ENCODE measurements around the gene PTPRT. TPM values are rescaled to one million over a fixed set of nuclear protein-coding genes. Genes with fewer than 3 reads are reported as not detected.

The PTPRT gene
- total RNA-seq, 1 experiment from 2014 or later = 0.13 TPM

GRCh38 chr20:42482808-42483207, 706.9 kb downstream of the PTPRT start:
- Histone ChIP-seq H3T11ph (ENCODE audit: low read length) (no peak overlapping the region), H2BK5ac (ENCODE audit: insufficient read length, low read length) (no peak overlapping the region), H2BK20ac (ENCODE audit: low read depth, low read length, poor library complexity, severe bottlenecking) (no peak overlapping the region), H3K27ac (ENCODE audit: insufficient read length, low read depth, low read length) (no peak overlapping the region), H3K4me2 (ENCODE audit: insufficient read depth, insufficient read length, low read length) (no peak overlapping the region), H4K91ac (ENCODE audit: insufficient read length, low read depth, low read length) (no peak overlapping the region), H3K23ac (ENCODE audit: insufficient read length, low read depth, low read length) (no peak overlapping the region), H4K5ac (ENCODE audit: insufficient read length, low read depth, low read length) (no peak overlapping the region), H4K8ac (replicated peaks; ENCODE audit: insufficient read length, low read depth, low read length) (no peak overlapping the region), H2AFZ (ENCODE audit: low read length) (no peak overlapping the region), H3K56ac (ENCODE audit: insufficient read length, low read depth, low read length) (no peak overlapping the region), H3K9ac (ENCODE audit: extremely low read depth, insufficient read length, low read length) (no peak overlapping the region), H2BK12ac (ENCODE audit: insufficient read length, low read depth, low read length) (no peak overlapping the region), H3K79me2 (ENCODE audit: insufficient read depth, low read length) (no peaks in the 10 kb centered on the region), H3K4ac (ENCODE audit: low read depth, low read length) (no peak overlapping the region), H2BK15ac (ENCODE audit: low read depth, low read length) (no peak overlapping the region), H2BK120ac (ENCODE audit: low read depth, low read length, poor library complexity, severe bottlenecking) (no peak overlapping the region), H2AK5ac (ENCODE audit: insufficient read length, low read length) (no peak overlapping the region), H3K14ac (ENCODE audit: insufficient read depth, low read length) (no peak overlapping the region), H3K4me1 (ENCODE audit: insufficient read depth, low read length) (no peaks in the 10 kb centered on the region), H3K9me3 (ENCODE audit: control insufficient read depth, low read depth, low read length) (no peaks in the 10 kb centered on the region), H3K23me2 (ENCODE audit: insufficient read length, low read depth, low read length, poor library complexity, severe bottlenecking) (no peaks in the 10 kb centered on the region), H4K20me1 (ENCODE audit: control insufficient read depth, insufficient read depth, insufficient read length) (no peaks in the 10 kb centered on the region), H3K18ac (ENCODE audit: insufficient read length, low read depth, low read length) (no peak overlapping the region), H3K79me1 (ENCODE audit: insufficient read depth, low read depth, low read length, poor library complexity, severe bottlenecking) (no peaks in the 10 kb centered on the region), H3K27me3 (ENCODE audit: insufficient read depth, low read length) (no peaks in the 10 kb centered on the region)
- Mint-ChIP-seq H3K4me3 (no peak overlapping the region), H3K27ac (no peak overlapping the region), H3K4me1 (peaks cover 6 to 10% of the 10 kb centered on the region in 2 experiments), H3K36me3 (ENCODE audit: insufficient read depth in 1 of 3, low read depth in 3 of 3) (no peaks in the 10 kb centered on the region), H3K9me3 (no peaks in the 10 kb centered on the region), H3K27me3 (ENCODE audit: low read depth) (peaks cover 2% of the 10 kb centered on the region; the same call in 1 of the 2 replicates)
- DNase-seq = no peak
- no CpG with 5 or more reads among the region's 3 CpGs for WGBS (ENCODE audit: extremely low coverage, insufficient read length, low lambda C conversion rate)
- TF ChIP-seq CTCF (conservative IDR thresholded peaks at IDR 0.05) = no peak
